Measurements from ENCODE around the gene KIFC3. TPM values are rescaled to one million over a fixed set of nuclear protein-coding genes. Genes with fewer than 3 reads are reported as not detected.

KIFC3 gene
- total RNA-seq, 1 donor, result 5.8 TPM

DNA sequence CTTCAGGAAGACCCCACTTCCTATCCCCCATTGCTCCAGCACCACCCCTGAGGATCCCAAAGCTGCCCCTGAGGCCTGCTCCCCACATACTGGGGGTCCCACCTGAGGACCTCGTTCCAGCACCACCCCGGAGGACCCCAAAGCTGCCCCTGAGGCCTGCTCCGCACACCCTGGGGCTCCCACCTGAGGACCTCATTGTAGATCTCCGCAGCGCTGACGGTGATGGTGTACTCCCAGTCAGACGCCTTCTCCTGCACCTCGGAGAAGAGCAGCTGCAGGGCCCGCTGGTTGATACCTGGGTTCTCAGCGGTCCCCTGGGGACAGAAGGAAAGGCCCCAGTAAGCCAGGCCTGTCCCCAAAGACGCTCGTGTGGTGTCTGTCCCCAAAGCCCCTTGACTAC is 40.3 kb downstream of the KIFC3 start:
- no peaks in the 10 kb centered on the region for H3K4me1 ChIP-seq (ENCODE audit: insufficient read depth, low read length)
- H3K27me3 ChIP-seq (ENCODE audit: insufficient read depth, low read length), result no peaks in the 10 kb centered on the region
- H3K4me3 ChIP-seq (ENCODE audit: low read length), result no peak overlapping the region
- H3K9me3 ChIP-seq (ENCODE audit: low read depth, low read length), result no peaks in the 10 kb centered on the region

DNA sequence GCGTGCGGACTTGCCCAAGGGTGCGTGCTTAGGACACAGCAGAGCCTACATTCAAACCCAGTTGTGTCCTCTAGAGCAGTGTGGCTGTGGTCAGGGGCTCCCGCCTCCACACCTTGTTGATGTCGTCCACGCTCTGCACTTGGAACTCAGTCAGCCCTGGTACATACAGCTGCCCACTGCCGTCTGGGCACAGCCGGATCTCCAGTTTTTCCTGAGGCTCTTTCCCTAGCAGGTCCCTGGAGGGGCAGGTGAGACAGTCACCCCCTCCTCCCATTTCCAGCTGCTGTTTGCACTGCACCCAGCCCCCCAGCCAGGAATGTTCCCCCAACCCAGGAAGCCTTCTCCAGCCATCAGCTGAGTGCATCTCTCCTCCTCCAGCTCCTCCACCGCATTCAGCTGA is 41.0 kb downstream of the KIFC3 start:
- Histone ChIP-seq H3K4me1 (ENCODE audit: insufficient read depth, low read length) (no peaks in the 10 kb centered on the region), H3K4me3 (ENCODE audit: low read length) (no peak overlapping the region), H3K9me3 (ENCODE audit: low read depth, low read length) (no peaks in the 10 kb centered on the region), H3K27me3 (ENCODE audit: insufficient read depth, low read length) (no peaks in the 10 kb centered on the region)

DNA sequence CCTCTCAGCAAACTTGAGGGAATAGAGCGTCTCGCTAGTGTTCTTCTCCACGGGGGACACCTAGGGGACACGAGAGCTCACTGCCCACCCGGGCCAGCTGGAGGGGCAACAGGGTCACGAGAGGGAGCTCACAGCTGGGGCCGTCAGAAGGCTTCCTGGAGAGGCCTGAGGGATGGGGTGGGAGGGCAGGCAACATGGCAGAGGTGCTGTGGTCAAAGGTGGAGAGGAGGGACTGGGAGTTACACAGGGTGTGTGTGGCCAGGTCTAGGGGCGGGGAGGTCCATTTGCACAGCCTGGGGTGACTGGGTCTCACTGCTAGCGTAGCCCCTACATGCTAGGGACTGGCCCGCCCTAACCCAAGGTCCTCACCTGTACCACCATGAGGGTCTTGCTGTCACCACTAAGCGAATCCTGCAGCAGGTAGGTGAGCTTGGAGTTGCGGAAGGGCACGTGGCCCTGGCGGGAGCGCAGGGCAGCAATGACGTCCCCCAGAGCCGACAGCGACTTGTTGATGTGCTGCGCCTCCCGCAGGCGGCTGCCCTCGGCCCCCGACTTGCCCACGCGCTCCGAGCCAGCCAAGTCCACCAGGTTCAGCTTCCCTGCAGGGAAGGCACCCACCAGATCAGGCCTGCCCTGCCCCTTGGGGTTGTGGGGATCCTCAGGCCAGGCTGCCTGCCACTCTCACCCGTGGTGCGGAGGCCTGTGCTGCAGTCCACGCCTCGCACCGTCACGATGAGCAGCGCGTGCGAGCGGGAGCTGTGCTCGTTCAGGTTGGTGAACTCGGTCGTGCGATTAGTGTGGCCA is 41.7 kb downstream of the KIFC3 start:
- Histone ChIP-seq H3K4me3 (ENCODE audit: low read length) (no peak overlapping the region), H3K4me1 (ENCODE audit: insufficient read depth, low read length) (no peaks in the 10 kb centered on the region), H3K9me3 (ENCODE audit: low read depth, low read length) (no peaks in the 10 kb centered on the region), H3K27me3 (ENCODE audit: insufficient read depth, low read length) (no peaks in the 10 kb centered on the region)

DNA sequence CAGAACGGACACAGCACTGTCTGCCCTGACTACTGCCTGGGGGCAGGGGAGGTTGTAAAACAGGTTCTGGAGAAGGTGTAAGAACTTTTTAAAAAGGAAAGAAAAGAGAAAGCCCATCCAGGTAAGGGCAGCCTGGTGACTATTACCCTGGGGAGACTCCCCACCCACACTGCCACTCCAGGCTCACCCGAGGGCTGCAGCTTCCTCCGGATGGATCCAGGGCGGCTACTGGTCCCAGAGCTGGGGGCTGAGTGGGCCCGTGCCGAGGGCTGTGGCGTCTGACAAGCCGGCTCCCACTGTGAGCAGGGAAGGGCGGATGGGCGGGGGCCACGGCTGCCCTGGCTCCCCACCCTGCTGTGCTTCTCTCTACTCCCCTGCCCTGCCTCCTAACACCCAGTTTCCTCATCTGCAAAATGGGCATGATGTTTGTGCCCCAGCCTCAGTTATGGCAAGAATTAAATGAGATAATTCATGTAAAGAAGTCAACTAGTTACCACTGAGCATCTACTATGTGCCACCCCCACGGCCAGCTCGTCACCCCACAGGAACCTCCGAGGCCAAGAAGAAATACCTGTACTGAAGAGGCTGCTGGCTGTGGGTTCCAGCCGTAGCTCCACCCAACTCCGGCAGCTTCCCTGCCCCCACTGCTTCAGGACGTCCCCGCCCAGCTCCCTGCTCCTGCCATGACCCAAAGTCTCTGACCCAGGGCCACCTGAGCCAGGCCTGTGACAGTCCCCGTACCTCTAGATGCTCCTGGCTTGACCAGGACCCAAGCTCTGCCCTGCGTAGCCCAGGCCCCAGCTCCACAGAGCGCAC is 42.5 kb downstream of the KIFC3 start:
- H3K9me3 ChIP-seq (ENCODE audit: low read depth, low read length), result no peaks in the 10 kb centered on the region
- no peaks in the 10 kb centered on the region for H3K4me1 ChIP-seq (ENCODE audit: insufficient read depth, low read length)
- no peaks in the 10 kb centered on the region for H3K27me3 ChIP-seq (ENCODE audit: insufficient read depth, low read length)
- no peak overlapping the region for H3K4me3 ChIP-seq (ENCODE audit: low read length)

DNA sequence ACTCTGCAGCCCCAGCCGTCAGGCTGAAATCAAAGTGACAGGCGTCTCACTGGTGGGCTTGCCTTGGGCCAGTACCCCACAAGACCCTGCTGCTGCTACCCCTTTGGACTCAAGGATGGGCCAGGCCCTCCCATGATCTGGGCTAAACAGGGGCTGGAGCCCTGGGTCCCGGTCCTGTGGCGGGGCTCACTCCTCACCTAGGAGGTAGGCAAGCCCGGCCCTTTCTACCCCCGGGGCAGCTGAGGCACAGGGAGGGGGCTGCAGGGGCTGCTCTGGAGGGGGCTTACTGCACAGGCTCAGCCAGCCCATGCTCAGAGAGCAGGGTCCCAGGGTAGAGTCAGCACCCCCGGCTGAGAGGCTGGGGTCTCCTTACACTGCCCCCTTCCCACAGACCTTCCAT is 43.2 kb downstream of the KIFC3 start:
- Histone ChIP-seq H3K4me3 (ENCODE audit: low read length) (no peak overlapping the region), H3K27me3 (ENCODE audit: insufficient read depth, low read length) (no peaks in the 10 kb centered on the region), H3K9me3 (ENCODE audit: low read depth, low read length) (no peaks in the 10 kb centered on the region), H3K4me1 (ENCODE audit: insufficient read depth, low read length) (no peaks in the 10 kb centered on the region)

DNA sequence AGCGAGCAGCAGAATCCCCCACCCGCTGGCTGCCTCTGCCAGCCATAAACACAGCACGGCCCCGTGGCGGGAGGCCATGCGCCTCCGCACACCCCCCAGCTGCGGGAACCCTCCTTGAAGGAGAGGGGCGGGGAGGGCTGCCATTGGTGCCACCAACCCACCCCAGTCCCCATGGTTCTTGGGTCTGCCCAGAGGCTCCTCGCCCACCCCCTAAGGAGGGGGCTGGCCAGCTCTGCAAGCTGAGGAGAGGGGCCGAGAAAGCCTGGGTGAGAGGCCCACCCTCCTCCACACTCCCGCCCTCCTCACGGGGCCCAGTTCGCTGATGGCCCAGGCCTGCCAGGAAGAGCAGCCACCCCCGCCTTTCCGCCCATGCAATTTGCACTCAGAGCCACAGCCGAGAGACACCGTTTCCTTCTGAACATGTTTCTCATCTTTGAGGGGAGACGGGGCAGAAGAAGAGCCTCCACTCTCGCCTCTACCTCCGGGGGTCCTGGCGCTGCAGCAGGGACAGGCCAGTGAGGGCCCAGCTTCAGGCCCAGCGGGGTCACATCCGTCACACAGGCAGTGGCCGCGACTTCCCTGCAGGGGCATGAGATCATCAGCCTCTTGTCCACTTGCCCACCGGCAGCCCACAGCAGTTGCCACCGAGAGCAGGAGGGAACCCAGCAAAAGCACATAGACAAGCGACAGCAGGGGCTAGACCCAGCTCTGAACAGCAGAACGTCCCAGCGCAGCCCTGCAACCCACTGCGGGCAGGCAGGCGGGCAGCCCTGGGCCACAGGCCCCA is 43.8 kb downstream of the KIFC3 start:
- no peaks in the 10 kb centered on the region for H3K9me3 ChIP-seq (ENCODE audit: low read depth, low read length)
- H3K27me3 ChIP-seq (ENCODE audit: insufficient read depth, low read length), result no peaks in the 10 kb centered on the region
- H3K4me3 ChIP-seq (ENCODE audit: low read length), result no peak overlapping the region
- no peaks in the 10 kb centered on the region for H3K4me1 ChIP-seq (ENCODE audit: insufficient read depth, low read length)

DNA sequence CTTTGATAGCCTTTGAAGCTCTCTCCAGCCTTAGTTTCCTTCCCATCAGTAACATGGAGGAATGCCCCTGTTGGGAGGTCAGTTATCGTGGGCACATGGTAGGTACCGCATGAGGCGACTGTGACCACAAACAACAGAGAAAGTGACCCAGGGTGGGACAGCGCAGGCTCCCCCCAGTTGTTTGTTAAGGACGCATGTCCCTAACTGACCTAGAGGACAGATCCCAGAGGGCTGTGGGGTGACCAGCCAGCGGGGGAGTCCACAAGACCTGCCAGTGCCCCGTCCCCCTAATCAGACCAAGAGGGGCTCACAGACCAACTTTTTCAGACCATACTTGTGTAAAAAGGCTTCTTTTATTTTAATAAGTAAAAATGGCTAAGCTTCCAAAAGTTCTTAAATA is 44.4 kb downstream of the KIFC3 start:
- H3K27me3 ChIP-seq (ENCODE audit: insufficient read depth, low read length), result no peaks in the 10 kb centered on the region
- H3K9me3 ChIP-seq (ENCODE audit: low read depth, low read length), result no peaks in the 10 kb centered on the region
- H3K4me1 ChIP-seq (ENCODE audit: insufficient read depth, low read length), result no peaks in the 10 kb centered on the region
- no peak overlapping the region for H3K4me3 ChIP-seq (ENCODE audit: low read length)

DNA sequence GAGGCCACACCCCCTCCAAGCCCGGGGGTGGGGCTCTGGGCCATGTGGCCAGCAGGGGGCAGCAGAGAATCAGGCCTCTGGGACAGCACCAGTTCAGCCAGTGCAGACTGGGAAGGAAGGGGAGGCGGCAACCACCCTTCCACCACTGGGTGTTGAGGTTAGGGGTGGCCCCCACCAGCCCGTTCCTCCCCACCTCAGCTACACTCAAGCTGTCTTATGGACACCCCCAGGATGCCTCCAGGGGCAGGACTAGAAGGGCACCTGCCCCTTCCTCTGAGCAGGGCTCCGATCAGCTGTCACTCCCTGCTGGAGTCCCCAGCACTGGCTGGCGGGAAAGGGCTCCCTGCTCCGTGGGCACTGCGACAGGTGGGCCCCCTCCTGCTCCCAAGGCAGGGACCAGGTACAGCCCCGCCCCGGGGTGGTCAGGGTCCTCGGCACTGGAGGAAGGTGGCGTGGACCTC is 44.9 kb downstream of the KIFC3 start:
- Histone ChIP-seq H3K4me3 (ENCODE audit: low read length) (no peak overlapping the region), H3K4me1 (ENCODE audit: insufficient read depth, low read length) (no peaks in the 10 kb centered on the region), H3K9me3 (ENCODE audit: low read depth, low read length) (no peaks in the 10 kb centered on the region), H3K27me3 (ENCODE audit: insufficient read depth, low read length) (no peaks in the 10 kb centered on the region)

DNA sequence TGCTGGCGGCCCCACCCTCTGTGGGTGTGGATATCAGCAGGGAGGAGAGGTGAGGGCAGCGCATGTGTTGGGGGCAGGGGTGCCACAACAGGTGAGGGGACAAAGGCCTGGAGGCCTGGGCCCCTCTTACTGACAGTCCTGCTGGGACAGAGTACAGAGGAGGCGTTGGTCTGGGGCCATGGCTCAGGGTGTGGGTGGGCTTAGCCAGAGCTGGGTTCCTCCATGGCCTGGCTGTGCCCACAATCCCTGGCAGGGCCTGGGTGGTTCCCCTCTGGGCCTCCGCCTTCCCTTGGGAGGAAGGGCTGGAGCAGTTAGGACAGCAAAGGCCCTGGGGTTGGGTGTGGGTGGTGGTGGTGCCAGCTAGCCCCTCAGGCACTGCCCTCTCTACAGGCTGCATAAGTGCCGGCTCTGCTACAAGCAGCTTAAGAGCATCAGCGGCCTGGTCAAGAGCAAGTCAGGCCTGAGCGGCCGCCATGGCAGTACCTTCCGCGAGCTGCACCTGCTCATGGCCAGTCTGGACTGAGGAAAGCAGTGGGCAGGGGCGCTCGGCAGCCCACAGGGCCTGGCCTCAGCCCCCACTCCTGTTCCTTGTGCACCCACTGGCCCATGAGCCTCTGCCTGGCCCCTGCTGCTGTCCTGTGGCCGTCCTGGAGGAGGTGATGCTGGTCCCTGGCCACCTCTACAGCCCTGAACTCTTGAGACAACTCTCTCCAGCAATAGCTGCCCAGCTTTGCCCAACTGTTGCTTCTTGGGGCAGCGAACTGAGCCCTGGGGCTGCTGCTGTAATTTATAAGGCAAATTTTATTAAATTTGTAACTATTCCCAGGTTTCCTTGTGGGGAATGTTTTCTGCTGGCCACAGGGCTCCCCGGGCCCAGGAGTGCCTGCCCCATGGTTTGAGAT is 45.6 kb downstream of the KIFC3 start:
- Histone ChIP-seq H3K9me3 (ENCODE audit: low read depth, low read length) (no peaks in the 10 kb centered on the region), H3K27me3 (ENCODE audit: insufficient read depth, low read length) (no peaks in the 10 kb centered on the region), H3K4me3 (ENCODE audit: low read length) (no peak overlapping the region), H3K4me1 (ENCODE audit: insufficient read depth, low read length) (no peaks in the 10 kb centered on the region)

DNA sequence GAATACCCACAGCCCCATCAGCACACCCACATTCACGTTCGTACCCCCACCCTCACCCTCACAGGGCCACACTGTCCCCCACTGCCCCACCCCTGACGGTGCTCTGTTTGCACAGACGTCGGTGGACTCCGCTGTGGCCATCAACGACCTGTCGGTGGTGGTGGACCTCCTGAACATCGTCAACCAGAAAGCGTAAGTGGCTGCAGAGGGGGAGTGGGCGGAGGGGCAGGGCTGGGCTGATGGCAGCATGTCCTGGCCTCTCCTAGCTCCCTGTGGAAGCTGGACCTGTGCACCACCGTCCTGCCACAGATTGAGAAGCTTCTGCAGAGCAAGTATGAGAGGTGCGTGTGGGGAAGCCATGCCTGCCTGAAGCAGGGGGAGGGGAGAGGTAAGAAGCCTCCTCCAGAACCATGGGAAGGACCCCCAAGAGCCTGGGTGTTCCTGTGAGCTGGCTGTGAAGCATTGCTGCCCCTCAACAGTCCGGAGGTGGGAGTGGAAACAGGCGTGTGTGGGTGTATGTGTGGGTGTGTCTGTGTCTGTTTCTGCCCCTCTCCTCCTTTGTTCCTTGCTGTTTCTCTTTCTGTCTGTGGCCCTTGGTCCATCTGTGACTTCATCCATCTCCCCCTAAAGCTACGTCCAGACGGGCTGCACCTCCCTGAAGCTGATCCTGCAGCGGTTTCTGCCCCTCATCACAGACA is 46.4 kb downstream of the KIFC3 start:
- no peak overlapping the region for H3K4me3 ChIP-seq (ENCODE audit: low read length)
- H3K4me1 ChIP-seq (ENCODE audit: insufficient read depth, low read length), result no peaks in the 10 kb centered on the region
- H3K9me3 ChIP-seq (ENCODE audit: low read depth, low read length), result no peaks in the 10 kb centered on the region
- H3K27me3 ChIP-seq (ENCODE audit: insufficient read depth, low read length), result no peaks in the 10 kb centered on the region

DNA sequence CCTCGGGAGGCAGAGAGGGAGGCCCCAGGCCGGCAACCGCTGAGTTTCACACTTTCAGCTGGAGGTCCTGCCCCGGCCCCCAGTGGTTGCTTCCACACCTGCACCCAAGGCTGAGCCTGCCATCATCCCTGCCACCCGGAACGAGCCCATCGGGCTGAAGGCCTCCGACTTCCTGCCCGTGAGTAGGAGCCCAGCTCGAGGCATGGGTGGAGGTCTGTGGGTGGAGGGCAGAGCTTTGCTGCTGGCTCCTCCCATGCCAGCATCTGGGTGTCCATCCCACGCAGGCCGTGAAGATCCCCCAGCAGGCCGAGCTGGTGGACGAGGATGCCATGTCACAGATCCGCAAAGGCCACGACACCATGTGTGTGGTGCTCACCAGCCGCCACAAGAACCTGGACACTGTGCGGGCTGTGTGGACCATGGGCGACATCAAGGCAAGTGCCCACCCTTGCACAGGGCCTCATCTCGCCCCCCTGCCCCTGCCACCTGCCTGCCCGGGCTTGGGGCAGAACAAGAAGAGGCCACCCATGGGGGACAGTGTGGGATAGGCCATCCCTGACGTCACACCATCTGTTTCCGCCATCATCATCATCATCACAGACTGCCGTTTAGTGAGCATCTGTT is 47.1 kb downstream of the KIFC3 start:
- Histone ChIP-seq H3K4me1 (ENCODE audit: insufficient read depth, low read length) (no peaks in the 10 kb centered on the region), H3K27me3 (ENCODE audit: insufficient read depth, low read length) (no peaks in the 10 kb centered on the region), H3K9me3 (ENCODE audit: low read depth, low read length) (no peaks in the 10 kb centered on the region), H3K4me3 (ENCODE audit: low read length) (no peak overlapping the region)

DNA sequence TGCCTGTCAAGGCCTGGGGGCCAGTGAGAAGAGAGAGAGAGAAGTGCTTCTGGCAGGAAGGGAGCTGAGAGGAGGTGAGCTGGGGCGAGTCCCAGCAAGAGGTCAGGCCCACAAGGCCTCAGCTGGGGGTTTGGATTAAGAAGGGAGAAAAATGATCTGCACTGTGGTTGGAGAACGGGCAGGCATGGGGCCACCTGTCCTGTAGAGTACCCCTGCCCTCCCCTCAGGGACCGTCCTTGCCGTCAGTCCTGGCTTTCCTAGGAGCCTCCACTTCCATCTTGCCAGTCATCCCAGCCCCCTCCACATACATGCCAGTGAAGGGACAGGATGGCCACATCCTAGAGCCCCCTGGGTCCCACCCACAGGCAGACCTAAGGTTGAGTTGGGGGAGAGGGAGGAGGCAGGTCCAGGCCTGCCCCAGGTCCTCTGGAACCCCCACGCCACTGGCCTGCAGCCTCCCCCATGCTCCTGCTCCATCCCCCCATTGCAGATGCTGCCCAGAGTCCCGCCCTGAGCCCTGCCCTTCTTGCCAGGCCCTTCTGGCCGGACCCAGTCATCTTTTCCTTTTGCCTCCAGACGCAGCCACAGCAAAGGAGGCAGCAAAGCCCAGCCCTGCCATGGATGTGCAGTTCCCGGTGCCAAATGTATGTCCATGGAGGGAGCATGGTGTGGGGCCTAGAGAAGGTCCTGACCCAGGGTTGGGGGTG is 47.8 kb downstream of the KIFC3 start:
- Histone ChIP-seq H3K9me3 (ENCODE audit: low read depth, low read length) (no peaks in the 10 kb centered on the region), H3K4me1 (ENCODE audit: insufficient read depth, low read length) (no peaks in the 10 kb centered on the region), H3K4me3 (ENCODE audit: low read length) (no peak overlapping the region), H3K27me3 (ENCODE audit: insufficient read depth, low read length) (no peaks in the 10 kb centered on the region)
